ENCODE measurements around the gene SLC8A3. TPM values are rescaled to one million over a fixed set of nuclear protein-coding genes. Genes with fewer than 3 reads are reported as not detected.

SLC8A3 gene
- total RNA-seq, 1 experiment from 2014 or later = 12.8 TPM

- DNase-seq (ENCODE audit: low read depth) = peak; percentile 63
These were observed 114.7 kb downstream of the SLC8A3 start for GRCh38 chr14:70073924-70074566.

GRCh38 chr14:70069186-70069585 lies 119.6 kb downstream of the SLC8A3 start:
- no peak for DNase-seq (ENCODE audit: low read depth)

DNA sequence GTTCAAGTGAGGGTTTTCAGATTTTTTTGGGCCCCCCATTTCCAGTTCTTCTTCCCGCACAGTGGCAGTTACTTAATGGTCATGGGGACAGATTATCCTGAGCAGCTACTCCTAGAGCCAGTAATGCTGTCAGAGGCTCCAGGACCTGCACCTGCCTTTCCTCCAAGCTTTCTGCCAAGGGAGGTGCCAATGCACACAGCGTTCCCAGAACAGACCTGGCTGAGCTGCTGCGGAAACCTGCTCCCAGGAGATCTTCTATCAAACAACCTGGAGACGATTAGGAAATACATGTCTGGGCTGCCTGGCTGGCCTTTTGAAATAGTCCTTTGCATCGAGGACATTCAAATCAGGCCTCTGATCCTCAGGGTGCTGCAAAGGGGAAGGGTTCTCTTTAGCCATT lies 120.9 kb downstream of the SLC8A3 start:
- DNase-seq (ENCODE audit: low read depth) = no peak

DNA sequence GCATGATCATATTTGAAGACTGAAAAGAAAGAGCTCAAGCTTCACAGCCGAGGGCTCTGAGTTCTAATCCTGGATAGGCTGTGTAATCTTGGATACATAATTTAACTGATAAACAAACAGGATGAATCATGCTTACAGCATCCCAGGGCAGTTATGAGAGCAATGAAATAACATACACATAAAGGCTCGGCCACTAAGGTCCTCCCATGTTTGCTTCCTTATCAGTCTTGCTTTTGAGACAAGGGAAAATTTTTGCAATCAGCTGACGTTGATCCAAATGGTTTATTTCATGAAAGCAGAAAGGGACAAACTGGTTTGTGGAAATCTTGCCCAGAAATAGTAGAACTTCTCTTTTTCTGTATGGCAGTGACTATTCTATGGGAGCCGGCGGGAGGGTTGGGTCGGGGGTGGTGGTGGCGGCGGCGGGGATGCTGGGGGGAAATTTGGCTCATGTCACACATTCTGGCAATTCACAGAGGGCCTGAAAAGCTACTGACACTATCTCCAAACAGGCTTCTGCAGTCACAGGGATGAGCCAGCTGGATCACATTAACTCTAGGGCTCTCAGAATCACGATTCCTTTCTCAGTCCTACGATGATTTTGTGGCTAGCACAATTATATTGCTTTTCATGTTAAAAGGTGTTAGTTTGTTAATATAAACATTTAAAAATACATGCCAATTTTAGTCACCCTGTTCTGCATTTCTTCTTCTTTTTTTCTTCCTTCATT lies 124.5 kb downstream of the SLC8A3 start:
- DNase-seq (ENCODE audit: low read depth) = no peak

DNA sequence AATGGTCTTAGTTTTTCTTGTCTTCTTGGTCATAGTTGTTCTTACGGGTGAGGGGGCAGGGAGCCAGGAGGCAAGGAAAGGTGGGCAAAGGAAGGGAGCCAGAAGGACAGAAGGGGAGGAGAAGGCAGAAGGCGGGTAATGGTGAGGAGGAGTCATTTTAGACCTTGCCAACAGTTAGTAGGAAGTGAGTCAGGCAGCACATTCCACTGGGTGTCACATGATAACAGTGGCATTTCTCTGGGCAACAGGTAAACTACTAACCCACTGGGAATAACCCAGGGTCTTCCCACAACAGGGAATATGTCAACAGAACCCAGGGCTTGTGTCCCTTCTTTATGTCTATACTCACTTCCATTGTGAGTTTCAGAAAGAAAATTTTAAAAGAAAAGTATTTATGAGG lies 127.6 kb downstream of the SLC8A3 start:
- no peak for DNase-seq (ENCODE audit: low read depth)

DNA sequence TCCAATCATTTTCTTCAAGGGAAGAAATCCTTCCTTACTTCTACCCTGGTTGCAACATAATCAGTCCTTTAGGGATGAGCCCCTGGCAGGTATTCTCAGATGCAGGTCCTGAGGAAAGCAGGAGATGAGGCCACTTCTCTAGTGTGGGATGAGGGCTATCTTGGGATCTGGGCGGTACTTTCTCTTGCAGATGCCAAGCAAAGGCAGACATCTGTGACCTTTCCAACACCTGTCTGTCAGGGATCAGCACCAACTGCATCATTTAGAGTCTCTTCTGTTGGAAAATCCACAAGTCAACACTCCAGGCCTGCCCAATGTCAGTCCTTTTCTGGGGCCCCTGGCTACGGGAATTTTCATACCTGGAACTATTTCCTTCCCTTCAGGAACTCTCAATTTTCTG lies 129.2 kb downstream of the SLC8A3 start:
- no peak for DNase-seq (ENCODE audit: low read depth)

GRCh38 chr14:70057519-70058136 lies 131.1 kb downstream of the SLC8A3 start:
- no peak for DNase-seq (ENCODE audit: low read depth)

- peak; percentile 31 for DNase-seq (ENCODE audit: low read depth)
These were observed 135.8 kb downstream of the SLC8A3 start for GRCh38 chr14:70052990-70053389.

- DNase-seq (ENCODE audit: low read depth) = no peak
These were observed 138.6 kb downstream of the SLC8A3 start for GRCh38 chr14:70050136-70050535.

DNA sequence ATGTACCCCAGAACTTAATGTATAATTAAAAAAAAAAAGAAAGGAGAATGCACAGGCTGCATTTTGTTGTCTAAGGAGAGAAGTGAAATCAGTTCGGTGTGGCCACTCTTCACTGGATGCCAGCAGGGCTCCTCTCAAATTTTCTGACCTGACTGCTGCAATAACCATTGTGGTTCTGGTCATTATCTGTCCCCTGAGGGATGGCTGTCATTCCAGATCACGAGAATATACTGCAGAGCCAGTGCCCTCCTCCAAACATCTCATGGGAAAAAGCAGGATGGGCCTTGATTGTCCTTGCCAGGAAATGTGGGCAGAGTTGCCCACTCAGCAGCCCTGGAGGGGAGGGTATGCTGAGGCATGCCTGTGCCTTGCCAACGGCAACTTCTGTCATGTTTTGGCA lies 139.1 kb downstream of the SLC8A3 start:
- DNase-seq (ENCODE audit: low read depth) = no peak

GRCh38 chr14:70048313-70048654 lies 140.5 kb downstream of the SLC8A3 start:
- no peak for DNase-seq (ENCODE audit: low read depth)

DNA sequence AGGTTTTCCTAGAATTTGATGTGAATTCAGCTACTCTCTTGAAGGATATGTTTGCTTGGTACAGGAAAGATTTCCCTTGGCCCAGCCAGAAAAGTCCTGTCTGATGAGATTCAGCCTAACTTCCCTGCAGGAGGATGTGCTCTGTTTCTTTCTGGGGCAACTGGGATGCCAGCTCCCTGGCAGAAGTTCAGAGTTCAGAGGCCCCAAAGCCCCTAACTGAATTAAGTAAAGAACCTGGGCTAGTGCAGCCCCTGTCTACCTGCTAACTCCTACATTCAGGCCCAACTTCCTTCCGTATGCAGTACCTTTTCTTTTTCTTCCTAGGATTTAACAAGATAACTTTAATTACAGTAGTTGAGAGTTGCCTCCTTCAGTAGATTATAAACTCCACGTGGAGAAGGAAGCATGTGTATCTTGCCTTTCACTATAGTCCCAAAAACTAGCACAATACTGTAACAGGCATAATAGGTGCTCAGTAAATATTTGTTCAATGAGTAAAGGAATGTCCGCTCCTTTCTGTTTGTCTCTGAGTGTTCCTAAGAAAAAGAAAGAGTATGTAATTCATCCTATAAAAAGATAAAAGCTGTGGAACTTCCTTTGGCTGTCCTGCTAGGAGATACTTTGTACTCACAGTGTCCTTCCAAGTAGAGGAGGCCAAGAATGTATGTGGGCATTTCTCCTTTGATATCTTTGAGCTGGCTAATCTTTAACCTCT lies 141.0 kb downstream of the SLC8A3 start:
- no peak for DNase-seq (ENCODE audit: low read depth)

GRCh38 chr14:70045844-70046535 lies 142.8 kb downstream of the SLC8A3 start:
- peak; percentile 34 for DNase-seq (ENCODE audit: low read depth)

DNA sequence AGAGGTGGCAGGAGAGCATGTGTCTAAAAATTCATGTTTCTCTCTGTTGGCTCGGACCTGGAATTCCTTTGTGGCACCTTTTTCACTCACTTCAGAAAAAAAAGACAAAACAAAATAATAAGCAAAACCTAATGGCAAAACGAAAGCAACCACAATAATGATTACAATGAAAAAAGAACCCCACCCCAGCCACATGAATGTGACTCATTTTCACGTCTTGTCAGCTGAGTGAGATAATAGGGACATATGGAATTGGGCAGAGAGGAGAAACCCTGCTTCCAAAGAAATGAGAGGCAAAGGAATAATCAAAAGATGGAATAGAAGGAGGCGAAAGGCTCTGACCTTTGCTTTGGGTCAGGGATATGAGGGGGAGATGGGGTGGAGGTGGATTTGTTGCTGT lies 143.4 kb downstream of the SLC8A3 start:
- peak; percentile 32 for DNase-seq (ENCODE audit: low read depth)

DNA sequence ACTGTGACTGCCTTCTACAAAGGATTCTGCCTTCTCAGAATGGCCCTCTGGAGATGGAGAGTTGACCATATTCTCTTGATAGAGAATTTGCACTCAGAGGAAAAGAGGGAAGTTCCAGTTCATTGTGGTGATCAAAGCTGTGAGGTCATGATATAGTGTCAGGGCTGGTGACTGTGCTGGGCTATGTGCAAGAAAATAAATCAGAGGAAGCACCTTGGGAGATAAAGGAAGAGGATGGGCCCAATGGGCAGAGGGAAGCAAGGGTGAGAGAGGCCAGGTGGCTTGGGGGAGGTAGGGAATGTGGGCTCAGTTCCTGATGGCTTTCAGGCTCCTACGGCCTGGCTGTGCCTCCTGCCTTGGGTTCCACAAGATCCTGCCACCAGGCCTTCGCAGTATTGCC lies 145.8 kb downstream of the SLC8A3 start:
- DNase-seq (ENCODE audit: low read depth) = no peak

GRCh38 chr14:70036665-70037064 lies 152.1 kb downstream of the SLC8A3 start:
- no peak for DNase-seq (ENCODE audit: low read depth)

- DNase-seq (ENCODE audit: low read depth) = no peak
These were observed 154.5 kb downstream of the SLC8A3 start for GRCh38 chr14:70034257-70034656.

DNA sequence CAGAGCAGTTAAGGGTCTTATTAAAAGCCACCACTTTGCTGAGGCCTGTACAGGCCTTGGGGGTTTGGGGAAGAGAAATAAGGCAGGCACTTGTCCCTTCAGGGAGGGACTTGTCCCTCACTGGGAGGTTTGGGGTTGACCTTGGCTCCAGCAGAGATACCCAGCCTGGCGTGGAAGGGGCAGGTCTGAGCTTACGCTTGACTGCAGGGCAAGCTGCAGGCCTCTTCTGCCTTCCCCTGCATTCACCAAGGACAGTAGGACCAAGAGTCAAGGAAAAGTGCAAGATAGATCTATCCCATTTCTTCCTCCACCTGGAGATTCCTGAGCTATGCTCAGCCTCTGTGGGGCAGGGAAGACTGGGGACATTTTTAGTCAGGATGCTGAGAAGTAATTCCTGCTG lies 155.2 kb downstream of the SLC8A3 start:
- no peak for DNase-seq (ENCODE audit: low read depth)

DNA sequence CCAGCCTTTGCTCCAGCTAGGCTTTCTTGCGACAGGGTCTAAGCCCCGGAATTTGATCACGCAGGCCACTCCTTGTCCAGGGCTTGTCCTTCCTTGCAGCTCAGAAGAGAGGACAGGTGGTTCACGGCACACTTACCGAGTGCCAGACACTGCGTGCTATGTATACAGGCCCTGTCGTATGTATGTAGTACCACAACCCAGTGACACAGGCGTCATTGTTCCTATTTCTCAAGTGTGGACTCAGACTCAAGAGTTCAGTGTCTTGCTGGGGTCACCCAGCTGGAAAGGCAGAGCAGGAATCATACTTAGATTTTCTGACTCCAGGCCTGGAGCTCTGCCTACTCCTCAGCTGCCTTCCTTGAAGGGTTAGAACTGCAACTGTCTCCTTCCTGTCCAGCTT lies 155.6 kb downstream of the SLC8A3 start:
- DNase-seq (ENCODE audit: low read depth) = no peak

- DNase-seq (ENCODE audit: low read depth) = no peak
These were observed 156.3 kb downstream of the SLC8A3 start for GRCh38 chr14:70032447-70032846.

GRCh38 chr14:70032016-70032415 lies 156.7 kb downstream of the SLC8A3 start:
- no peak for DNase-seq (ENCODE audit: low read depth)
